Loucy (cell line): ENCODE results near the gene MKLN1.
"Not testable (repeated sequence)": the region's sequence is repeated elsewhere in the genome, so short reads cannot be mapped to it uniquely, and the experiment has no call there.

Experiments
- H2AFZ ChIP-seq: fragments of 200-600 bp; sonication (generic); 2 replicates; pipeline ENCODE4 v1.6.0; 2016; ENCODE audit warnings: antibody characterized with exemption, mild to moderate bottlenecking, low read length, moderate library complexity
- H3F3A ChIP-seq: fragments of 200-600 bp; 2 replicates; pipeline ENCODE4 v1.6.0; 2016; ENCODE audit warnings: antibody characterized with exemption, low read depth, mild to moderate bottlenecking
- H3K27me3 ChIP-seq: fragments of 200-600 bp; sonication (generic); 2 replicates; pipeline ENCODE4 v1.6.1; 2014; ENCODE audit warnings: low read length, mild to moderate bottlenecking; ENCODE audit not compliant: insufficient read depth, poor library complexity, severe bottlenecking
- H3K36me3 ChIP-seq: fragments of 200-600 bp; sonication (generic); 2 replicates; pipeline ENCODE4 v1.6.1; 2016; ENCODE audit warnings: low read length; ENCODE audit not compliant: insufficient read depth
- H3K4me1 ChIP-seq: fragments of 200-600 bp; sonication (generic); 2 replicates; pipeline ENCODE4 v1.5.1; 2014; ENCODE audit warnings: low read length, mild to moderate bottlenecking; ENCODE audit not compliant: insufficient read depth, poor library complexity, severe bottlenecking
- H3K4me2 ChIP-seq: fragments of 200-600 bp; sonication (generic); 2 replicates; pipeline ENCODE4 v1.6.0; 2014; ENCODE audit warnings: antibody characterized with exemption, low read length, low read depth, mild to moderate bottlenecking; ENCODE audit not compliant: poor library complexity, severe bottlenecking
- H3K4me3 ChIP-seq: fragments of 200-600 bp; sonication (generic); 2 replicates; pipeline ENCODE4 v1.5.1; 2014; ENCODE audit warnings: low read length, mild to moderate bottlenecking, mixed read lengths; ENCODE audit not compliant: poor library complexity, severe bottlenecking
- H3K79me2 ChIP-seq: fragments of 200-600 bp; sonication (generic); 2 replicates; pipeline ENCODE4 v1.6.1; 2014; ENCODE audit warnings: low read length; ENCODE audit not compliant: insufficient read depth
- H3K9ac ChIP-seq: fragments of 200-600 bp; sonication (generic); 2 replicates; pipeline ENCODE4 v1.6.0; 2014; ENCODE audit warnings: mild to moderate bottlenecking, low read depth, low read length, moderate library complexity; ENCODE audit not compliant: poor library complexity, severe bottlenecking
- H3K9me2 ChIP-seq: fragments of 200-600 bp; sonication (generic); replicated peaks from 2 replicates; pipeline ENCODE4 v1.6.1; 2016; ENCODE audit warnings: low read depth, low read length, mixed read lengths
- H3K9me3 ChIP-seq: fragments of 200-600 bp; sonication (generic); 2 replicates; pipeline ENCODE4 v1.6.1; 2014; ENCODE audit warnings: mild to moderate bottlenecking, antibody characterized with exemption, low read length, low read depth; ENCODE audit not compliant: insufficient read depth
- H4K20me1 ChIP-seq: fragments of 200-600 bp; sonication (generic); 2 replicates; pipeline ENCODE4 v1.6.0; 2014; ENCODE audit warnings: antibody characterized with exemption, low read length, mild to moderate bottlenecking; ENCODE audit not compliant: insufficient read depth, poor library complexity, severe bottlenecking
- EZH2phosphoT487 ChIP-seq: fragments of 200-600 bp; IDR thresholded peaks from 2 replicates; pipeline ENCODE4 v1.6.1; 2018; ENCODE audit warnings: antibody characterized with exemption, mild to moderate bottlenecking, moderate library complexity, borderline replicate concordance
- TF ChIP-seq, protein P1 (sequence below): fragments of 200-600 bp; sonication (generic); conservative IDR thresholded peaks from 2 replicates; pipeline ENCODE4 v1.5.1; 2014; ENCODE audit warnings: mild to moderate bottlenecking, antibody characterized with exemption, low read length

The MKLN1 gene

DNA sequence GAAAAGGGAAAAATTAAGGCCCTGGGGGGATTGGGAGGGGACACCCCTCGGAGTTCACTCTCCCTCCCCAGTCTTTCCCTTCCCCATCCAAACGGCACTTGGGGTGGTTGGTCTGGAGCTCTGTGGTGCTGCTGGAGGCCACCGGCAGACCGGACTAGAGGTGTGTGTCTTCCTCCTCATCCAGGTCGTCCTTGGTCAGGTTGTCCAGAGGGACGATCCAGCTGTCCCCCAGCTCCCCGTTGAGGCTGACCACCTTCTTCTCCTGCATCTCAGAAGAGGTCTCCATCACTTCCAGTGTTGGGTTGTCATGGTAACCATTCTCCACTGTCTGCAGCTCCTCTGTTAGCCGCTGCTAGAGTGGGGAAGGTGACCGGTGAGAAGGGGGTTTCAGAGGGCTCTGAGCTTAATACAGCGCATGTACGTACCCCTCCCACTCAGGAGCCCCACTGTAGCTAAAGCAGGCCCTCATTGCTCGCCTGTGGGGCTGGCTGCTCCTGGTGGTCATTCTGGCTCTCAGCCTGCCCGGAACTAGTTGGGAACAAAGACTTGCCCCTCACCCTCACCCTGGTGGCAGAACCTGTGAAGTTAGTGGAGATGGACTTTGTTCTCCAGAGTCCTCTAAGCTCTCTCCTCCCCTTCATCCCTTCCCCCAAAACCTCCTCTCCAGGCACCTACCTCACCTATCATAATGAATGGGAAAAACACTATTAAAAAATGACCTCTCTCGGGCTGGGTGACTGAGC is 176.7 kb downstream of the MKLN1 start:
- Histone ChIP-seq H4K20me1 (no peaks in the 10 kb centered on the region), H3K4me2 (no peak overlapping the region), H3K9me3 (no peaks in the 10 kb centered on the region), H3K9ac (no peak overlapping the region), H3K4me3 (no peak overlapping the region), H3F3A (no peaks in the 10 kb centered on the region), H3K27me3 (no peaks in the 10 kb centered on the region), H3K9me2 (no peaks in the 10 kb centered on the region), H3K36me3 (no peaks in the 10 kb centered on the region), H3K4me1 (peaks cover 30% of the 10 kb centered on the region), H3K79me2 (no peaks in the 10 kb centered on the region), H2AFZ (no peak overlapping the region)
- no peak for TF ChIP-seq EZH2phosphoT487
- TF ChIP-seq, protein P1, sequence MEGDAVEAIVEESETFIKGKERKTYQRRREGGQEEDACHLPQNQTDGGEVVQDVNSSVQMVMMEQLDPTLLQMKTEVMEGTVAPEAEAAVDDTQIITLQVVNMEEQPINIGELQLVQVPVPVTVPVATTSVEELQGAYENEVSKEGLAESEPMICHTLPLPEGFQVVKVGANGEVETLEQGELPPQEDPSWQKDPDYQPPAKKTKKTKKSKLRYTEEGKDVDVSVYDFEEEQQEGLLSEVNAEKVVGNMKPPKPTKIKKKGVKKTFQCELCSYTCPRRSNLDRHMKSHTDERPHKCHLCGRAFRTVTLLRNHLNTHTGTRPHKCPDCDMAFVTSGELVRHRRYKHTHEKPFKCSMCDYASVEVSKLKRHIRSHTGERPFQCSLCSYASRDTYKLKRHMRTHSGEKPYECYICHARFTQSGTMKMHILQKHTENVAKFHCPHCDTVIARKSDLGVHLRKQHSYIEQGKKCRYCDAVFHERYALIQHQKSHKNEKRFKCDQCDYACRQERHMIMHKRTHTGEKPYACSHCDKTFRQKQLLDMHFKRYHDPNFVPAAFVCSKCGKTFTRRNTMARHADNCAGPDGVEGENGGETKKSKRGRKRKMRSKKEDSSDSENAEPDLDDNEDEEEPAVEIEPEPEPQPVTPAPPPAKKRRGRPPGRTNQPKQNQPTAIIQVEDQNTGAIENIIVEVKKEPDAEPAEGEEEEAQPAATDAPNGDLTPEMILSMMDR = no peak

GRCh38 chr7:131505037-131505620 is 177.5 kb downstream of the MKLN1 start:
- H3K9me2 ChIP-seq, H3K4me2 ChIP-seq, H4K20me1 ChIP-seq, H3K27me3 ChIP-seq, H3F3A ChIP-seq, H3K4me3 ChIP-seq, H2AFZ ChIP-seq, H3K9ac ChIP-seq, H3K9me3 ChIP-seq, H3K79me2 ChIP-seq, H3K36me3 ChIP-seq: not testable (repeated sequence)
- H3K4me1 ChIP-seq = peaks cover 30% of the 10 kb centered on the region

- H3K4me3 ChIP-seq = no peak overlapping the region
- no peaks in the 10 kb centered on the region for H3K27me3 ChIP-seq
- H4K20me1 ChIP-seq = no peaks in the 10 kb centered on the region
- H2AFZ ChIP-seq = no peak overlapping the region
- H3K4me1 ChIP-seq = peaks cover 23% of the 10 kb centered on the region
- TF ChIP-seq, protein P1 = no peak
- TF ChIP-seq EZH2phosphoT487 = no peak
- H3K9me2 ChIP-seq = no peaks in the 10 kb centered on the region
- H3K36me3 ChIP-seq = no peaks in the 10 kb centered on the region
- H3F3A ChIP-seq = no peaks in the 10 kb centered on the region
- H3K4me2 ChIP-seq = no peak overlapping the region
- H3K79me2 ChIP-seq = no peaks in the 10 kb centered on the region
- no peak overlapping the region for H3K9ac ChIP-seq
- H3K9me3 ChIP-seq = no peaks in the 10 kb centered on the region
Measured at GRCh38 chr7:131505636-131506557, 178.2 kb downstream of the MKLN1 start.
